ENCODE results near the gene SYNGR3.

GRCh38 chr16:1977875-1978268, 11.9 kb upstream of the SYNGR3 start:
- TF ChIP-seq CTCF (IDR thresholded peaks at IDR 0.05 in 4 of 5, conservative IDR thresholded peaks at IDR 0.05 in 1 of 5) (no peak), POLR2A (IDR thresholded peaks at IDR 0.05) (no peak)
